ENCODE measurements around the gene CA5A. TPM values are rescaled to one million over a fixed set of nuclear protein-coding genes. Genes with fewer than 3 reads are reported as not detected.
A peak's percentile ranks its signal among the peaks of the same experiment; 100 is the strongest.

Gene CA5A
- total and polyA plus RNA-seq, 9 of the 15 experiments (the other 6 are each of a cell fraction or from before 2014, with no cell fraction given): not detected

GRCh38 chr16:87860553-87861299 is 75.6 kb downstream of the CA5A start (continued):
- TF ChIP-seq AFF4 (CRISPR knock-in tag; IDR thresholded peaks at IDR 0.05) (no peak), NBN (IDR thresholded peaks at IDR 0.05; ENCODE audit: low read depth) (no peak), NR3C1 (CRISPR knock-in tag; IDR thresholded peaks at IDR 0.05) (no peak), ZNF436 (CRISPR knock-in tag; IDR thresholded peaks at IDR 0.05) (no peak), MCM3 (IDR thresholded peaks at IDR 0.05) (no peak), NONO (IDR thresholded peaks at IDR 0.05; ENCODE audit: low read depth in 2 of 2, low read length in 1 of 2) (no peak), FOXK2 (conservative IDR thresholded peaks at IDR 0.05 in 1 of 2, IDR thresholded peaks at IDR 0.05 in 1 of 2; ENCODE audit: low read depth in 2 of 2) (no peak), MITF (IDR thresholded peaks at IDR 0.05) (no peak), E2F3 (CRISPR knock-in tag; IDR thresholded peaks at IDR 0.05) (no peak), NFIC (IDR thresholded peaks at IDR 0.05) (peak; percentile 19; the same call in 1 of the 2 replicates), ZNF347 (CRISPR knock-in tag; IDR thresholded peaks at IDR 0.05; ENCODE audit: low read depth) (no peak), MCM2 (IDR thresholded peaks at IDR 0.05; ENCODE audit: low read depth) (no peak), PYGO2 (tag; IDR thresholded peaks at IDR 0.05) (no peak), ATF3 (IDR thresholded peaks at IDR 0.05) (peak; percentile 77), ATF3 (CRISPR knock-in tag; conservative IDR thresholded peaks at IDR 0.05) (no peak), MEIS2 (IDR thresholded peaks at IDR 0.05; ENCODE audit: partially characterized antibody) (no peak), CC2D1A (IDR thresholded peaks at IDR 0.05) (no peak), BCOR (IDR thresholded peaks at IDR 0.05) (no peak)
- TF ChIP-seq, protein P1, sequence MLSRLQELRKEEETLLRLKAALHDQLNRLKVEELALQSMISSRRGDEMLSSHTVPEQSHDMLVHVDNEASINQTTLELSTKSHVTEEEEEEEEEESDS (CRISPR knock-in tag; IDR thresholded peaks at IDR 0.05): no peak
- TF ChIP-seq, protein P2, sequence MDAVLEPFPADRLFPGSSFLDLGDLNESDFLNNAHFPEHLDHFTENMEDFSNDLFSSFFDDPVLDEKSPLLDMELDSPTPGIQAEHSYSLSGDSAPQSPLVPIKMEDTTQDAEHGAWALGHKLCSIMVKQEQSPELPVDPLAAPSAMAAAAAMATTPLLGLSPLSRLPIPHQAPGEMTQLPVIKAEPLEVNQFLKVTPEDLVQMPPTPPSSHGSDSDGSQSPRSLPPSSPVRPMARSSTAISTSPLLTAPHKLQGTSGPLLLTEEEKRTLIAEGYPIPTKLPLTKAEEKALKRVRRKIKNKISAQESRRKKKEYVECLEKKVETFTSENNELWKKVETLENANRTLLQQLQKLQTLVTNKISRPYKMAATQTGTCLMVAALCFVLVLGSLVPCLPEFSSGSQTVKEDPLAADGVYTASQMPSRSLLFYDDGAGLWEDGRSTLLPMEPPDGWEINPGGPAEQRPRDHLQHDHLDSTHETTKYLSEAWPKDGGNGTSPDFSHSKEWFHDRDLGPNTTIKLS (IDR thresholded peaks at IDR 0.05; ENCODE audit: borderline replicate concordance, low read depth): no peak
- TF ChIP-seq, protein P3, sequence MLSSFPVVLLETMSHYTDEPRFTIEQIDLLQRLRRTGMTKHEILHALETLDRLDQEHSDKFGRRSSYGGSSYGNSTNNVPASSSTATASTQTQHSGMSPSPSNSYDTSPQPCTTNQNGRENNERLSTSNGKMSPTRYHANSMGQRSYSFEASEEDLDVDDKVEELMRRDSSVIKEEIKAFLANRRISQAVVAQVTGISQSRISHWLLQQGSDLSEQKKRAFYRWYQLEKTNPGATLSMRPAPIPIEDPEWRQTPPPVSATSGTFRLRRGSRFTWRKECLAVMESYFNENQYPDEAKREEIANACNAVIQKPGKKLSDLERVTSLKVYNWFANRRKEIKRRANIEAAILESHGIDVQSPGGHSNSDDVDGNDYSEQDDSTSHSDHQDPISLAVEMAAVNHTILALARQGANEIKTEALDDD (IDR thresholded peaks at IDR 0.05): no peak

All from K562 (cell line).